K562 (cell line): Measurements from ENCODE around the gene SIMC1. TPM values are rescaled to one million over a fixed set of nuclear protein-coding genes. Genes with fewer than 3 reads are reported as not detected.

Experiments
- ARID3A ChIP-seq: IDR thresholded peaks from 2 replicates; pipeline ENCODE4 v1.6.1; 2012; ENCODE audit warnings: low read depth, low read length, improper control_type of control experiment, borderline replicate concordance
- BCOR ChIP-seq: fragments of 450-650 bp; IDR thresholded peaks from 2 replicates; pipeline ENCODE4 v1.6.1; 2016
- CAMTA2 ChIP-seq: fragments of 250-450 bp; sonication (Bioruptor Pico); conservative IDR thresholded peaks from 2 replicates; pipeline ENCODE4 v1.5.1; 2022
- CBX5 ChIP-seq: IDR thresholded peaks from 2 replicates; pipeline ENCODE4 v1.6.1; 2014; ENCODE audit warnings: low read depth, borderline replicate concordance
- CCAR2 ChIP-seq: fragments of 200-400 bp; formaldehyde crosslinking; IDR thresholded peaks from 2 replicates; pipeline ENCODE4 v1.6.1; 2017; ENCODE audit warnings: mild to moderate bottlenecking, low read depth, low read length
- CHAMP1 ChIP-seq: fragments of 450-650 bp; IDR thresholded peaks from 2 replicates; pipeline ENCODE4 v1.6.1; 2016; ENCODE audit warnings: mild to moderate bottlenecking
- ELK1 ChIP-seq: sonication (generic); formaldehyde crosslinking; IDR thresholded peaks from 2 replicates; pipeline ENCODE4 v1.8.1; 2022; ENCODE audit warnings: missing genetic modification reagents
- HDAC1 ChIP-seq, 2 experiments: fragments of 450-650 bp; IDR thresholded peaks; 2 replicates each; pipeline ENCODE4 v1.6.1; 2016 to 2017; ENCODE audit warnings: inconsistent platforms in 1 of 2, mild to moderate bottlenecking in 1 of 2, moderate library complexity in 1 of 2
- MEF2A ChIP-seq: IDR thresholded peaks from 2 replicates; pipeline ENCODE4 v1.6.1; 2011; ENCODE audit warnings: low read depth, mild to moderate bottlenecking, low read length, moderate library complexity; ENCODE audit not compliant: control insufficient read depth
- MEF2D ChIP-seq: conservative IDR thresholded peaks from 2 replicates; pipeline ENCODE4 v1.6.1; 2016; ENCODE audit warnings: low read depth, missing genetic modification characterization, missing compliant biosample characterization
- MIER1 ChIP-seq: fragments of 450-650 bp; IDR thresholded peaks from 2 replicates; pipeline ENCODE4 v1.6.1; 2016; ENCODE audit warnings: antibody characterized with exemption, mild to moderate bottlenecking, low read depth
- NR0B1 ChIP-seq: fragments of 450-650 bp; IDR thresholded peaks from one replicate; pipeline ENCODE4 v1.6.1; 2018; ENCODE audit warnings: mild to moderate bottlenecking, moderate library complexity; ENCODE audit not compliant: partially characterized antibody
- NR1H2 ChIP-seq: sonication (generic); formaldehyde crosslinking; IDR thresholded peaks from 2 replicates; pipeline ENCODE4 v1.4.0; 2020; ENCODE audit warnings: mild to moderate bottlenecking, missing genetic modification reagents
- SLC30A9 ChIP-seq: fragments of 250-450 bp; sonication (Bioruptor Pico); IDR thresholded peaks from 2 replicates; pipeline ENCODE4 v1.8.0; 2022; ENCODE audit warnings: mild to moderate bottlenecking, moderate library complexity
- SMARCA5 ChIP-seq: fragments of 450-650 bp; IDR thresholded peaks from 2 replicates; pipeline ENCODE4 v1.6.1; 2016
- TAL1 ChIP-seq: fragments of 450-650 bp; IDR thresholded peaks from 2 replicates; pipeline ENCODE4 v1.6.1; 2016; ENCODE audit warnings: mild to moderate bottlenecking
- ZBTB17 ChIP-seq: fragments of 450-650 bp; formaldehyde crosslinking; IDR thresholded peaks from 2 replicates; pipeline ENCODE4 v1.4.0; 2020; ENCODE audit warnings: mild to moderate bottlenecking
- ZNF444 ChIP-seq: fragments of 250-450 bp; sonication (Bioruptor Pico); IDR thresholded peaks from 2 replicates; pipeline ENCODE4 v1.4.0; 2020; ENCODE audit warnings: mild to moderate bottlenecking, moderate library complexity
- ZNF639 ChIP-seq, 2 experiments: fragments of 200-800 bp in 1 of 2; sonication (Bioruptor generic) in 1 of 2; sonication (generic) in 1 of 2; formaldehyde crosslinking in 1 of 2; IDR thresholded peaks in 1 of 2; conservative IDR thresholded peaks in 1 of 2; 2 replicates each; pipeline versions ENCODE4 v1.5.0 to v1.6.1; 2016 to 2020; ENCODE audit warnings: missing compliant biosample characterization in 1 of 2, missing genetic modification characterization in 1 of 2, missing genetic modification reagents in 1 of 2
- ZNF785 ChIP-seq: fragments of 250-450 bp; sonication (Bioruptor Pico); IDR thresholded peaks from 2 replicates; pipeline ENCODE4 v1.4.0; 2020; ENCODE audit warnings: mild to moderate bottlenecking
- polyA plus RNA-seq, 8 experiments: library from polyadenylated mRNA; depleted of rRNA in 4 of 8; stranded (reverse) in 5 of 8; unstranded in 3 of 8; fragments of >200 nt; fragmentation: Nextera tagmentation in 2 of 8; fragmentation: Illumina TruSeq in 1 of 8; extraction: Ambion mirVana in 2 of 8; extraction: Trizol in 1 of 8; gene quantifications; 2 replicates each; pipeline versions ENCODE4 v1.2.1 to v1.2.3, GENCODE V29; 2011 to 2014; ENCODE audit warnings: inconsistent platforms in 1 of 8, missing spikeins in 1 of 8
- total RNA-seq, 7 experiments: library from RNA; depleted of rRNA in 6 of 7; stranded (reverse); fragments of >200 nt in 6 of 7; fragmentation: Illumina TruSeq in 2 of 7; extraction: Trizol in 2 of 7; gene quantifications; 2 replicates each; pipeline versions ENCODE4 v1.2.1 to v1.2.3, GENCODE V29; 2011 to 2021; ENCODE audit warnings: low replicate concordance in 1 of 7

The SIMC1 gene
- total and polyA plus RNA-seq, 9 of the 15 experiments (the other 6 are each of a cell fraction or from before 2014, with no cell fraction given): 7.2 to 36.3 (median 14.7) TPM

- TF ChIP-seq CHAMP1 (0 out of 2 replicates have a peak, but pooled peaks have one; percentile 31), ARID3A (no peak), MEF2D (no peak), ZNF444 (CRISPR knock-in tag) (no peak), CCAR2 (no peak), NR1H2 (CRISPR knock-in tag) (no peak), ELK1 (no peak), SMARCA5 (peak; percentile 92), ZBTB17 (CRISPR knock-in tag) (peak; percentile 76; the same call in 1 of the 2 replicates), CAMTA2 (CRISPR knock-in tag) (no peak), BCOR (peak; percentile 79), MIER1 (no peak), TAL1 (no peak), ZNF785 (CRISPR knock-in tag) (no peak), SLC30A9 (CRISPR knock-in tag) (no peak), HDAC1 (IDR thresholded peaks at IDR 0.05) (peak in 1 of 2 experiments; percentile 75; a peak in 2 of 4 replicates), CBX5 (no peak), ZNF639 (CRISPR knock-in tag; conservative IDR thresholded peaks at IDR 0.05 in 1 of 2, IDR thresholded peaks at IDR 0.05 in 1 of 2) (0 out of 4 replicates have a peak, but pooled peaks of 1 of the 2 experiments have one; percentile 33), MEF2A (no peak), NR0B1 (no peak)
Measured at GRCh38 chr5:176361437-176362232, 123.4 kb downstream of the SIMC1 start, which contains the start of gene KIAA1191 (continued).
